ENCODE measurements around the gene CCDC47.
"Not testable (repeated sequence)": the region's sequence is repeated elsewhere in the genome, so short reads cannot be mapped to it uniquely, and the experiment has no call there.

CCDC47 gene

DNA sequence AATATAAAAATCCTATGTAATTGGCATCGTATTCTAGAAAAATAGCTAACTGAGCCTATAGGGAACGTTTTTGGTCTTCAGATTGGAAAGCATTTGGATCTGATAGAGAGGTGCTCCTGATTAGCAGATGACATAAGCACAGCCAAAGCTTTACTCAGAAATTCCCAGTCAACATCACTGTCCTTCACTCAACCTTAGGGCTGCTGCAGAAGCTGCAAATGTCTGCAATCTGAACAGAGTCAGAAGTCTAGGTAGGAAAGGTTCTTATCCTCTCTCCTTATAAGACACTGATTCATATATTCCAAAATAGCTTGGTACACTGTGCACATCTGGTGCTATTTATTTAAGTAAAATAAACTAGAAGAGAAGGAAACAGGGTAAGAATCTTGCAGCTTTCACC, 51.0 kb downstream of the CCDC47 start:
- TF ChIP-seq, protein P1, sequence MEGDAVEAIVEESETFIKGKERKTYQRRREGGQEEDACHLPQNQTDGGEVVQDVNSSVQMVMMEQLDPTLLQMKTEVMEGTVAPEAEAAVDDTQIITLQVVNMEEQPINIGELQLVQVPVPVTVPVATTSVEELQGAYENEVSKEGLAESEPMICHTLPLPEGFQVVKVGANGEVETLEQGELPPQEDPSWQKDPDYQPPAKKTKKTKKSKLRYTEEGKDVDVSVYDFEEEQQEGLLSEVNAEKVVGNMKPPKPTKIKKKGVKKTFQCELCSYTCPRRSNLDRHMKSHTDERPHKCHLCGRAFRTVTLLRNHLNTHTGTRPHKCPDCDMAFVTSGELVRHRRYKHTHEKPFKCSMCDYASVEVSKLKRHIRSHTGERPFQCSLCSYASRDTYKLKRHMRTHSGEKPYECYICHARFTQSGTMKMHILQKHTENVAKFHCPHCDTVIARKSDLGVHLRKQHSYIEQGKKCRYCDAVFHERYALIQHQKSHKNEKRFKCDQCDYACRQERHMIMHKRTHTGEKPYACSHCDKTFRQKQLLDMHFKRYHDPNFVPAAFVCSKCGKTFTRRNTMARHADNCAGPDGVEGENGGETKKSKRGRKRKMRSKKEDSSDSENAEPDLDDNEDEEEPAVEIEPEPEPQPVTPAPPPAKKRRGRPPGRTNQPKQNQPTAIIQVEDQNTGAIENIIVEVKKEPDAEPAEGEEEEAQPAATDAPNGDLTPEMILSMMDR (IDR thresholded peaks at IDR 0.05; ENCODE audit: low read depth, low read length) = no peak
- no peak for DNase-seq (ENCODE audit: extremely low read depth, low read depth)

DNA sequence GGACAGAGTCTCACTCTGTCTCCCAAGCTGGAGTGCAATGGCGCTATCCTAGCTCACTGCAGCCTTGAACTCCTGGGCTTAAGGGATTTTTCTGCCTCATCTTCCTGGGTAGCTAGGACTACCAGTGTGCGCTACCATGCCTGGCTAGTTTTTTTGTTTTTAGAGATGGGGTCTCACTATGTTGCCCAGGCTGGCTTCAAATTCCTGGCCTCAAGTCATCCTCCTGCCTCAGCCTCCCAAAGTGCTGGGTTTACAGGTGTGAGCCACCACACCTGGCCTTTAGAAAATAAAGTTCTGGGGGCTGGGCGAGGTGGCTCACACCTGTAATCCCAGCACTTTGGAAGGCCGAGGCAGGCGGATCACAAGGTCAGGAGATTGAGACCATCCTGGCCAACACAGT, 53.2 kb downstream of the CCDC47 start:
- DNase-seq (ENCODE audit: extremely low read depth, low read depth) = not testable (repeated sequence)

DNA sequence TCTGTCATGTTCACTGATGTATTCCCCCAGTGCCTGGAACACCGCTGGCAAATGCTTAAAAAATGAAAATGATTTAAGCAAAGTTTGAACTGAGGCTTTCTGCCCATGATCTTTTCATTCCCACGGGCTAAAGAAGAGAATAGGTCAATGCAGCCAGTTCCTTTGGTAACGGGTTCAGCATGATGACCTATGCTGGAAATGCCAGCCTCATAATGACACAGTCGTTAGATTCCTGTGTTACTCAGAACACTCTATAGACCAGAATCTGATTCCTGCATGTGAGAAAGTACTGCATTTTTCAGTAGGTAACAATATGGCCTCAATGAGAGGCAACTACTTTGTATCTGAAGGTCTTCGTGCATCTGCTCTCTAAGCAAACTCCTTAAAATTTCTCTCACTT, 54.4 kb downstream of the CCDC47 start:
- TF ChIP-seq, protein P1 (IDR thresholded peaks at IDR 0.05; ENCODE audit: low read depth, low read length) = no peak
- DNase-seq (ENCODE audit: extremely low read depth, low read depth) = no peak

DNA sequence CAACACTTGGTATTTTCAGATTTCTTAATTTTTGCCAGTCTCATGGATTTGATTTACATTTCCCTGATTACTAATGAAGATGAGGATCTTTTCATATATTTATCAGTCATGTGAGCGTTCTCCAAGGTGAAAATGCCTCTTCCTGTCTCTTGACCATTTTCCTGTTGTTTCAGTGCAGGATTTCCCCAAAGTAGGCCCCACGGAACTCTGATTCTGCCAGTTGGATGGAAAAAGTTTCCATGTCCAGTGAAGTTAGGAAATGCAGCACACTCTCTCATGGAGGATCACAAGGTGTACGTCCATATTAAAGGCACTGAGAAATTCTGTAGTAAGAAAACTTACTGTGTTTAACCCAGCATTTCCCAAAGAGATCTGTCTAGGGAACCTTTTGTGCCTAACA, 57.0 kb downstream of the CCDC47 start:
- TF ChIP-seq, protein P1 (IDR thresholded peaks at IDR 0.05; ENCODE audit: low read depth, low read length) = no peak
- DNase-seq (ENCODE audit: extremely low read depth, low read depth) = no peak

DNA sequence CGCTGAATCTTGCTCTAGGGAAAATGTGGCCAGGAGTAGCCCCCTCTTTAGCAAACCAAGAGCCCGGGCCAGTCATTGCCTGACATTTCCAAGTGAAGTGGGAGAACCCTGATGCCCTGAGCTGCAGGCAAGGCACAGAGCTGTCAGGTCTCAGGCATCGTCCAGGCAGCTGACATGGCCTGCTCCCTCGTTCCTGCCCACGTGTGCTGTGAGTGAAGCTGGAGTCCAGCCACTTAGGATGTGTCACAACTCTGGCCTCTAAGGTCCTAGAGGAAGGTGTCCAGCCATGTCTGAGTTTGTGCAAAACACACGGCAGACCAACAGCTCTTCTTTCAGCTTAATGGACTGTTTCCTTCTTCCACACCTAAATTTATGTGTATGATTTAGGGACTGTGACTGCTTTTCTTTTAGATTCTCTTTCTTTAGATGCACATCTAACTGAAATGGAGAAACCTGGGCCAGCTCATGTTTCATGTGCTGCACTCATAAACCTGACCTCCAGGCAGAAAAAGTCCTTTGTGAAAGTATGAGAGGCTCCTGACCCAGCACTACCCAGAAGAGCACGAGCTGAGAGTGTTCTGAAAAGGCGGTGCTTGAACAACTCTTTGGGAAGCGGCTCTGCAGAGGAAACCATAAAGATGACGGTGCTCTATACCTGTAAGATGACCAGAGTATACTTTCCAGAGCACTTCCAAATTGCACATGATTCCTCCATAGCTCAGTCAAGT, 58.7 kb downstream of the CCDC47 start:
- DNase-seq (ENCODE audit: extremely low read depth, low read depth) = no peak
- TF ChIP-seq, protein P1 (IDR thresholded peaks at IDR 0.05; ENCODE audit: low read depth, low read length) = no peak

DNA sequence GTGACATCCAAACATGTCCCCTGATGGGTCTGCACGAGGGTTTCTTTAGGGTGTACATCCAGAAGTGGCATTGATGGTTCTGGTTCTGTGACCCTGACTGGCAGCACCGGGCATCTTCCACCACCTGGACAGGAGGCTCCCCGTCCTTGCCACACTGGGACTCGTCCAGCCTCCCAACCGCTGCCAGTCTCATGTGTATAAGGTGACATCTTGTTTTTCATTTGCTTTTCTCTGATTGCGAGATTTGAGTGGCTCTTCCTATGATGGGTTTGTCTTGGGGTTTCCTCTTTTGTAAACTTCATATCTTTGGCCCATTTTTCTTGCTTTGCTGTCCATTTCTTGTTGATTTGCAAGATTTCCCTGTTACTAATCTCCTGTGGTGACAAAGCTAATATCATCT, 64.3 kb downstream of the CCDC47 start:
- TF ChIP-seq, protein P1 (IDR thresholded peaks at IDR 0.05; ENCODE audit: low read depth, low read length) = no peak
- DNase-seq (ENCODE audit: extremely low read depth, low read depth) = no peak

DNA sequence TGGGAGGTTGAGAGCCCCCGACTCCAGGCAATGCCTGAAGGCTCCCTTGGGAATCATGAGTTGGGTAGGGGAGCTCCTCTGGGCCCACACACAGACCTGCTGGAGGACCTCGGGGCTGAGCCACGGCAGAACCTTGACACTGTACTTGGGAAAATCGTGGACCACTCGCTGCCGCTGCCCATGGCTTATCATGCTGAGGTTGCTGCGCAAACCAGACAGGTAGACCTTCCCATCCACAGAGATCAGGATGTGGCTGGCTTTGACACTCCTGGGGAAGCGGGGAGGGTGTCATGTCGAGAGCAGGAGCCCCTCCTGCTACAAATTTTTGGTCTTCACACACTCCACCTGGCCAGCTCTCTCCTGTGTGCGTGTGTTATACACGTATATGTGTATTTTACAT, 66.2 kb downstream of the CCDC47 start:
- TF ChIP-seq, protein P1 (IDR thresholded peaks at IDR 0.05; ENCODE audit: low read depth, low read length) = no peak
- DNase-seq (ENCODE audit: extremely low read depth, low read depth) = no peak

Measured in AG09319 (cell line).